Measurements from ENCODE around the gene CTDP1. TPM values are rescaled to one million over a fixed set of nuclear protein-coding genes. Genes with fewer than 3 reads are reported as not detected.

CTDP1 gene
- polyA plus RNA-seq, 1 donor from 2014 or later, result 13.1 TPM

Other genes with a start within 250 kb of the CTDP1 start
- gene KCNG2, start 118.1 kb downstream of the CTDP1 start, polyA plus RNA-seq (ENCODE audit: insufficient read depth, low read depth, low replicate concordance), result 0.20 TPM

Data from brain (organoid and tissue), 1 donor.